WTC11 (cell line): ENCODE results near the gene ZFAND3. TPM values are rescaled to one million over a fixed set of nuclear protein-coding genes. Genes with fewer than 3 reads are reported as not detected.

ENCODE experiments used
- ATAC-seq: fragments of 200-7000 bp; cut with Tn5 transposase; 2 replicates; pipeline ENCODE4 v1.10.0; 2021; ENCODE audit warnings: mild to moderate bottlenecking, moderate library complexity
- CTCF ChIA-PET: fragments of 300-600 bp; sonication (Branson Sonifier 250); formaldehyde crosslinking; loops from one replicate; lab custom pipeline; 2021; ENCODE audit warnings: antibody characterized with exemption; lab: Charles Lee
- POLR2A ChIA-PET: fragments of 350-600 bp; sonication (Branson Sonifier 250); formaldehyde crosslinking; loops from one replicate; lab custom pipeline; 2021; ENCODE audit warnings: antibody characterized with exemption; lab: Charles Lee
- DNase-seq: peaks from one replicate; pipeline ENCODE4 v3.0.0; 2021; ENCODE audit warnings: low spot score
- H3K27ac Mint-ChIP-seq: 2 replicates; pipeline ENCODE4 v1.8.0; 2021; ENCODE audit warnings: mixed read lengths
- H3K27me3 Mint-ChIP-seq: 2 replicates; pipeline ENCODE4 v1.8.0; 2021; ENCODE audit warnings: low read depth, mild to moderate bottlenecking, moderate library complexity, mixed read lengths
- H3K36me3 Mint-ChIP-seq: 2 replicates; pipeline ENCODE4 v1.8.0; 2021; ENCODE audit warnings: mixed read lengths
- H3K4me1 Mint-ChIP-seq: 2 replicates; pipeline ENCODE4 v1.8.0; 2022; ENCODE audit warnings: mixed read lengths
- H3K4me3 Mint-ChIP-seq: 2 replicates; pipeline ENCODE4 v1.8.0; 2021; ENCODE audit warnings: mild to moderate bottlenecking, moderate library complexity, mixed read lengths
- H3K9me3 Mint-ChIP-seq: 2 replicates; pipeline ENCODE4 v1.8.0; 2021; ENCODE audit warnings: mixed read lengths
- ATF1 ChIP-seq: sonication (generic); formaldehyde crosslinking; IDR thresholded peaks from 2 replicates; pipeline ENCODE4 v1.8.1; 2023; ENCODE audit warnings: mild to moderate bottlenecking, moderate library complexity, missing genetic modification reagents
- FOXJ3 ChIP-seq: sonication (generic); formaldehyde crosslinking; IDR thresholded peaks from 2 replicates; pipeline ENCODE4 v1.9.0; 2021; ENCODE audit warnings: missing genetic modification reagents, mild to moderate bottlenecking, borderline replicate concordance
- GRHL2 ChIP-seq: fragments of 250-450 bp; sonication (Bioruptor Pico); IDR thresholded peaks from 2 replicates; pipeline ENCODE4 v1.8.0; 2022; ENCODE audit warnings: mild to moderate bottlenecking, moderate library complexity; ENCODE audit not compliant: insufficient replicate concordance, severe bottlenecking
- GTF2I ChIP-seq: fragments of 250-450 bp; sonication (Bioruptor Pico); conservative IDR thresholded peaks from 2 replicates; pipeline ENCODE4 v1.4.0; 2021; ENCODE audit warnings: mild to moderate bottlenecking
- NFATC4 ChIP-seq: fragments of 250-450 bp; sonication (Bioruptor Pico); IDR thresholded peaks from 2 replicates; pipeline ENCODE4 v1.9.0; 2021; ENCODE audit warnings: mild to moderate bottlenecking
- NFYB ChIP-seq: sonication (generic); formaldehyde crosslinking; conservative IDR thresholded peaks from 2 replicates; pipeline ENCODE4 v1.8.0; 2022; ENCODE audit warnings: low read depth, missing genetic modification reagents
- PREB ChIP-seq: sonication (generic); formaldehyde crosslinking; IDR thresholded peaks from 2 replicates; pipeline ENCODE4 v1.8.1; 2022; ENCODE audit warnings: mild to moderate bottlenecking, missing genetic modification reagents, moderate library complexity, borderline replicate concordance
- RELA ChIP-seq: sonication (generic); formaldehyde crosslinking; IDR thresholded peaks from 2 replicates; pipeline ENCODE4 v1.8.1; 2022; ENCODE audit warnings: missing genetic modification reagents, mild to moderate bottlenecking, borderline replicate concordance
- RORB ChIP-seq: fragments of 250-450 bp; sonication (Bioruptor Pico); IDR thresholded peaks from 2 replicates; pipeline ENCODE4 v1.9.0; 2021; ENCODE audit warnings: mild to moderate bottlenecking
- TP53 ChIP-seq: sonication (generic); formaldehyde crosslinking; IDR thresholded peaks from 2 replicates; pipeline ENCODE4 v1.8.1; 2023; ENCODE audit warnings: mild to moderate bottlenecking, missing genetic modification reagents
- USF2 ChIP-seq: sonication (generic); formaldehyde crosslinking; IDR thresholded peaks from 2 replicates; pipeline ENCODE4 v1.8.1; 2023; ENCODE audit warnings: mild to moderate bottlenecking, missing genetic modification reagents, moderate library complexity
- ZNF219 ChIP-seq: sonication (generic); formaldehyde crosslinking; IDR thresholded peaks from 2 replicates; pipeline ENCODE4 v1.8.0; 2023; ENCODE audit warnings: missing genetic modification reagents, mild to moderate bottlenecking, borderline replicate concordance
- ZNF232 ChIP-seq: sonication (generic); formaldehyde crosslinking; IDR thresholded peaks from 2 replicates; pipeline ENCODE4 v1.8.0; 2022; ENCODE audit warnings: mild to moderate bottlenecking, missing genetic modification reagents
- ZNF263 ChIP-seq: sonication (generic); formaldehyde crosslinking; IDR thresholded peaks from 2 replicates; pipeline ENCODE4 v1.8.1; 2022; ENCODE audit warnings: low read depth, mild to moderate bottlenecking, moderate library complexity, missing genetic modification reagents
- total RNA-seq: library from RNA; stranded (reverse); gene quantifications from 3 replicates; pipeline ENCODE4 v1.2.3, GENCODE V29; 2021
- TF ChIP-seq, protein P1 (sequence below): fragments of 250-450 bp; sonication (Bioruptor Pico); conservative IDR thresholded peaks from 2 replicates; pipeline ENCODE4 v1.9.0; 2021; ENCODE audit warnings: mild to moderate bottlenecking
- TF ChIP-seq, protein P2 (sequence below): sonication (generic); formaldehyde crosslinking; IDR thresholded peaks from 2 replicates; pipeline ENCODE4 v1.8.0; 2022; ENCODE audit warnings: mild to moderate bottlenecking, missing genetic modification reagents
- TF ChIP-seq, protein P3 (sequence below): sonication (generic); formaldehyde crosslinking; IDR thresholded peaks from 2 replicates; pipeline ENCODE4 v1.8.1; 2023; ENCODE audit warnings: mild to moderate bottlenecking, missing genetic modification reagents, moderate library complexity
- TF ChIP-seq, protein P4 (sequence below): sonication (generic); formaldehyde crosslinking; IDR thresholded peaks from 2 replicates; pipeline ENCODE4 v1.8.1; 2022; ENCODE audit warnings: missing genetic modification reagents, borderline replicate concordance
- TF ChIP-seq, protein P5 (sequence below): fragments of 200-600 bp; IDR thresholded peaks from 2 replicates; pipeline ENCODE4 v1.8.0; 2022; ENCODE audit warnings: antibody characterized with exemption
- TF ChIP-seq, protein P6 (sequence below): sonication (generic); formaldehyde crosslinking; IDR thresholded peaks from 2 replicates; pipeline ENCODE4 v1.8.1; 2022; ENCODE audit warnings: low read depth, mild to moderate bottlenecking, moderate library complexity, missing genetic modification reagents, borderline replicate concordance
- TF ChIP-seq, protein P7 (sequence below): sonication (generic); formaldehyde crosslinking; IDR thresholded peaks from 2 replicates; pipeline ENCODE4 v1.8.1; 2023; ENCODE audit warnings: mild to moderate bottlenecking, missing genetic modification reagents

The ZFAND3 gene
- total RNA-seq, 1 experiment from 2014 or later, result 50.3 TPM

GRCh38 chr6:38067263-38067980 lies 247.9 kb downstream of the ZFAND3 start (continued):
- TF ChIP-seq, protein P1, sequence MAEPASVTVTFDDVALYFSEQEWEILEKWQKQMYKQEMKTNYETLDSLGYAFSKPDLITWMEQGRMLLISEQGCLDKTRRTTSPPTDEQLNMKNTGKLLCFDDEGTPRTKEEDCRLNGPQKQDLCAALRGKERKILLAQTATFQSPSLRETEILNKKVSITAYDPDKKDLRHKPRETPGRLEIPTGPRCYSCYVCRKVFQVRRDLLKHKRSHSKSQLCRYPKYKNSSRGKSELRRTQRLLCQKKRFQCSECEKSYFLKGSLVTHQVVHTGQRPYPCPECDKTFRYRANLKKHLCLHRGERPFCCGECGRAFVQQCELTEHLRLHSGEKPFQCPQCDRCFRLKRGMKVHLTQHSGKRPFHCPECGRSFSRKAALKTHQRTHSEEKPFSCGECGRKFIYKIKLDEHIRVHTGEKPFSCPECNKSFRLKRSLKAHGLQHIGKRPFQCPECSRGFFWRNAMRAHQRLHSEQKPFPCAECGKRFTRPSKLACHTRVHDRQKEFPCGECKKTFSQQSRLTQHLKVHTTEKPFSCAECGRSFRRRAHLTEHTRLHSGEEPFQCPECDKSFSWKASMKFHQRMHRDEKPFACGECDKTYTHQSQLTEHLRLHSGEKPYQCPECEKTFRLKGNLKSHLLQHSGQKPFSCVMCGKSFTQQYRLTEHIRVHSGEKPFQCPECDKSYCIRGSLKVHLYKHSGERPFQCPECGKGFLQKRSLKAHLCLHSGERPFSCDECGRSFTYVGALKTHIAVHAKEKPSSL (CRISPR knock-in tag), result no peak
- TF ChIP-seq, protein P2, sequence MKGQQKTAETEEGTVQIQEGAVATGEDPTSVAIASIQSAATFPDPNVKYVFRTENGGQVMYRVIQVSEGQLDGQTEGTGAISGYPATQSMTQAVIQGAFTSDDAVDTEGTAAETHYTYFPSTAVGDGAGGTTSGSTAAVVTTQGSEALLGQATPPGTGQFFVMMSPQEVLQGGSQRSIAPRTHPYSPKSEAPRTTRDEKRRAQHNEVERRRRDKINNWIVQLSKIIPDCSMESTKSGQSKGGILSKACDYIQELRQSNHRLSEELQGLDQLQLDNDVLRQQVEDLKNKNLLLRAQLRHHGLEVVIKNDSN (CRISPR knock-in tag), result no peak
- no peak for TF ChIP-seq RORB (CRISPR knock-in tag)

GRCh38 chr6:38068854-38069590 lies 249.5 kb downstream of the ZFAND3 start:
- POLR2A ChIA-PET, result interaction anchor here (0.6 kb wide), 1 partner anchor 51 kb away, joined by 4 read pairs; no protein-coding TSS in a partner anchor
- CTCF ChIA-PET, result no interaction called here
- Mint-ChIP-seq H3K36me3 (peaks cover 2% of the 10 kb centered on the region; the same call in 1 of the 2 replicates), H3K27ac (no peak overlapping the region), H3K27me3 (no peaks in the 10 kb centered on the region), H3K9me3 (no peaks in the 10 kb centered on the region), H3K4me3 (no peak overlapping the region), H3K4me1 (peaks cover 18% of the 10 kb centered on the region)
- TF ChIP-seq PREB (CRISPR knock-in tag) (no peak), ATF1 (CRISPR knock-in tag) (no peak), USF2 (CRISPR knock-in tag) (no peak), NFYB (no peak), TP53 (no peak), ZNF219 (CRISPR knock-in tag) (no peak), ZNF263 (CRISPR knock-in tag) (no peak), GTF2I (CRISPR knock-in tag) (no peak), GRHL2 (no peak), ZNF232 (CRISPR knock-in tag) (no peak), NFATC4 (CRISPR knock-in tag) (no peak), RELA (CRISPR knock-in tag) (no peak), FOXJ3 (no peak)
- TF ChIP-seq, protein P3, sequence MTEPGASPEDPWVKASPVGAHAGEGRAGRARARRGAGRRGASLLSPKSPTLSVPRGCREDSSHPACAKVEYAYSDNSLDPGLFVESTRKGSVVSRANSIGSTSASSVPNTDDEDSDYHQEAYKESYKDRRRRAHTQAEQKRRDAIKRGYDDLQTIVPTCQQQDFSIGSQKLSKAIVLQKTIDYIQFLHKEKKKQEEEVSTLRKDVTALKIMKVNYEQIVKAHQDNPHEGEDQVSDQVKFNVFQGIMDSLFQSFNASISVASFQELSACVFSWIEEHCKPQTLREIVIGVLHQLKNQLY (CRISPR knock-in tag), result no peak
- TF ChIP-seq, protein P4, sequence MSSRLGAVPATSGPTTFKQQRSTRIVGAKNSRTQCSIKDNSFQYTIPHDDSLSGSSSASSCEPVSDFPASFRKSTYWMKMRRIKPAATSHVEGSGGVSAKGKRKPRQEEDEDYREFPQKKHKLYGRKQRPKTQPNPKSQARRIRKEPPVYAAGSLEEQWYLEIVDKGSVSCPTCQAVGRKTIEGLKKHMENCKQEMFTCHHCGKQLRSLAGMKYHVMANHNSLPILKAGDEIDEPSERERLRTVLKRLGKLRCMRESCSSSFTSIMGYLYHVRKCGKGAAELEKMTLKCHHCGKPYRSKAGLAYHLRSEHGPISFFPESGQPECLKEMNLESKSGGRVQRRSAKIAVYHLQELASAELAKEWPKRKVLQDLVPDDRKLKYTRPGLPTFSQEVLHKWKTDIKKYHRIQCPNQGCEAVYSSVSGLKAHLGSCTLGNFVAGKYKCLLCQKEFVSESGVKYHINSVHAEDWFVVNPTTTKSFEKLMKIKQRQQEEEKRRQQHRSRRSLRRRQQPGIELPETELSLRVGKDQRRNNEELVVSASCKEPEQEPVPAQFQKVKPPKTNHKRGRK (CRISPR knock-in tag), result no peak
- TF ChIP-seq, protein P5, sequence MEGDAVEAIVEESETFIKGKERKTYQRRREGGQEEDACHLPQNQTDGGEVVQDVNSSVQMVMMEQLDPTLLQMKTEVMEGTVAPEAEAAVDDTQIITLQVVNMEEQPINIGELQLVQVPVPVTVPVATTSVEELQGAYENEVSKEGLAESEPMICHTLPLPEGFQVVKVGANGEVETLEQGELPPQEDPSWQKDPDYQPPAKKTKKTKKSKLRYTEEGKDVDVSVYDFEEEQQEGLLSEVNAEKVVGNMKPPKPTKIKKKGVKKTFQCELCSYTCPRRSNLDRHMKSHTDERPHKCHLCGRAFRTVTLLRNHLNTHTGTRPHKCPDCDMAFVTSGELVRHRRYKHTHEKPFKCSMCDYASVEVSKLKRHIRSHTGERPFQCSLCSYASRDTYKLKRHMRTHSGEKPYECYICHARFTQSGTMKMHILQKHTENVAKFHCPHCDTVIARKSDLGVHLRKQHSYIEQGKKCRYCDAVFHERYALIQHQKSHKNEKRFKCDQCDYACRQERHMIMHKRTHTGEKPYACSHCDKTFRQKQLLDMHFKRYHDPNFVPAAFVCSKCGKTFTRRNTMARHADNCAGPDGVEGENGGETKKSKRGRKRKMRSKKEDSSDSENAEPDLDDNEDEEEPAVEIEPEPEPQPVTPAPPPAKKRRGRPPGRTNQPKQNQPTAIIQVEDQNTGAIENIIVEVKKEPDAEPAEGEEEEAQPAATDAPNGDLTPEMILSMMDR, result no peak
- TF ChIP-seq, protein P6, sequence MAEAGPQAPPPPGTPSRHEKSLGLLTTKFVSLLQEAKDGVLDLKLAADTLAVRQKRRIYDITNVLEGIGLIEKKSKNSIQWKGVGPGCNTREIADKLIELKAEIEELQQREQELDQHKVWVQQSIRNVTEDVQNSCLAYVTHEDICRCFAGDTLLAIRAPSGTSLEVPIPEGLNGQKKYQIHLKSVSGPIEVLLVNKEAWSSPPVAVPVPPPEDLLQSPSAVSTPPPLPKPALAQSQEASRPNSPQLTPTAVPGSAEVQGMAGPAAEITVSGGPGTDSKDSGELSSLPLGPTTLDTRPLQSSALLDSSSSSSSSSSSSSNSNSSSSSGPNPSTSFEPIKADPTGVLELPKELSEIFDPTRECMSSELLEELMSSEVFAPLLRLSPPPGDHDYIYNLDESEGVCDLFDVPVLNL, result no peak
- TF ChIP-seq, protein P7, sequence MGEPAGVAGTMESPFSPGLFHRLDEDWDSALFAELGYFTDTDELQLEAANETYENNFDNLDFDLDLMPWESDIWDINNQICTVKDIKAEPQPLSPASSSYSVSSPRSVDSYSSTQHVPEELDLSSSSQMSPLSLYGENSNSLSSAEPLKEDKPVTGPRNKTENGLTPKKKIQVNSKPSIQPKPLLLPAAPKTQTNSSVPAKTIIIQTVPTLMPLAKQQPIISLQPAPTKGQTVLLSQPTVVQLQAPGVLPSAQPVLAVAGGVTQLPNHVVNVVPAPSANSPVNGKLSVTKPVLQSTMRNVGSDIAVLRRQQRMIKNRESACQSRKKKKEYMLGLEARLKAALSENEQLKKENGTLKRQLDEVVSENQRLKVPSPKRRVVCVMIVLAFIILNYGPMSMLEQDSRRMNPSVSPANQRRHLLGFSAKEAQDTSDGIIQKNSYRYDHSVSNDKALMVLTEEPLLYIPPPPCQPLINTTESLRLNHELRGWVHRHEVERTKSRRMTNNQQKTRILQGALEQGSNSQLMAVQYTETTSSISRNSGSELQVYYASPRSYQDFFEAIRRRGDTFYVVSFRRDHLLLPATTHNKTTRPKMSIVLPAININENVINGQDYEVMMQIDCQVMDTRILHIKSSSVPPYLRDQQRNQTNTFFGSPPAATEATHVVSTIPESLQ (CRISPR knock-in tag), result no peak
- DNase-seq (no peak), ATAC-seq (no peak)
